ENCODE results near the gene ATP6V0D1. TPM values are rescaled to one million over a fixed set of nuclear protein-coding genes. Genes with fewer than 3 reads are reported as not detected.

Gene ATP6V0D1
- total RNA-seq, 6 donors from 2014 or later, result 69.1 to 221 (median 147) TPM

DNA sequence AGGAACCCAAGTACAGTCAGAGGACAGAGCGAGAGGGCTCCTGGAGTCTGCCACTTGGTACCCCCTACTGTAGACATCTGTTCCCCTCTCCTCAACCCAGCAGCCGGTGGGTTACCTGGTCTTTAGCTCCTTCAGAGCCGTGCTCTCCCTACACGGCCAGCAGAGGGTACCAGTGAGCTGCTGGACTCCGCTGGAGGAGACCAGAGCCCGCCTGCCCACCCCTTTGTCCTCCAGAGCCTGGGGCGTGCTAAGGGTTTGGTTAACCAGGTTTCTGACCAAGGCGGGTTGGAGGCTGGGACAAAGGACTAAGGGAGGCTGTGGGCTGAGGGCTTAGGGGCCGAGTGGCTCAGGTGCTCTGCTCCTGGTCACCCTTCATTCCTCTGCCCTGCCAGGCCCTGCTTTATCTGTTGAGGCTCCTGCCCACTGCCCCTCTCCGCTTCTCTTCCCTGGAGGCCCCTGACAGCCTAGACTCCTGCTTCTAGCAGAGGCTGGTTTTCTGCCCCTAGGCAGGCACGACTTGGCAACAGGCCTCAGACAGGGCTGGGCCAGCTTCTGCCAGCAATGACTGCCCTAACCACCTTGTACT lies 52.7 kb downstream of the ATP6V0D1 start:
- 46 to 49% methylated on average over 2 to 3 of the region's 11 CpGs for WGBS, 2 donors
- H3K9me3 ChIP-seq, result no peaks in the 10 kb centered on the region
- H3K27me3 ChIP-seq, result peaks cover 0 to 12% (median 4%) of the 10 kb centered on the region in 4 donors
- peaks cover 27 to 50% (median 41%) of the 10 kb centered on the region in 4 donors for H3K4me1 ChIP-seq
- DNase-seq, result peak in 1 of 2 donors; percentile 83
- ATAC-seq (ENCODE audit: low FRiP score in 2 of 2), result peak; percentile 77
- H3K36me3 ChIP-seq, result no peaks in the 10 kb centered on the region
- H3K27ac ChIP-seq, result no peak overlapping the region
- H3K4me3 ChIP-seq, result no peak overlapping the region
- TF ChIP-seq EP300 (IDR thresholded peaks at IDR 0.05), result no peak
- TF ChIP-seq, protein P1, sequence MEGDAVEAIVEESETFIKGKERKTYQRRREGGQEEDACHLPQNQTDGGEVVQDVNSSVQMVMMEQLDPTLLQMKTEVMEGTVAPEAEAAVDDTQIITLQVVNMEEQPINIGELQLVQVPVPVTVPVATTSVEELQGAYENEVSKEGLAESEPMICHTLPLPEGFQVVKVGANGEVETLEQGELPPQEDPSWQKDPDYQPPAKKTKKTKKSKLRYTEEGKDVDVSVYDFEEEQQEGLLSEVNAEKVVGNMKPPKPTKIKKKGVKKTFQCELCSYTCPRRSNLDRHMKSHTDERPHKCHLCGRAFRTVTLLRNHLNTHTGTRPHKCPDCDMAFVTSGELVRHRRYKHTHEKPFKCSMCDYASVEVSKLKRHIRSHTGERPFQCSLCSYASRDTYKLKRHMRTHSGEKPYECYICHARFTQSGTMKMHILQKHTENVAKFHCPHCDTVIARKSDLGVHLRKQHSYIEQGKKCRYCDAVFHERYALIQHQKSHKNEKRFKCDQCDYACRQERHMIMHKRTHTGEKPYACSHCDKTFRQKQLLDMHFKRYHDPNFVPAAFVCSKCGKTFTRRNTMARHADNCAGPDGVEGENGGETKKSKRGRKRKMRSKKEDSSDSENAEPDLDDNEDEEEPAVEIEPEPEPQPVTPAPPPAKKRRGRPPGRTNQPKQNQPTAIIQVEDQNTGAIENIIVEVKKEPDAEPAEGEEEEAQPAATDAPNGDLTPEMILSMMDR (IDR thresholded peaks at IDR 0.05), result peak; percentile 64 to 88 (median 76)
- TF ChIP-seq POLR2A (IDR thresholded peaks at IDR 0.05), result no peak

DNA sequence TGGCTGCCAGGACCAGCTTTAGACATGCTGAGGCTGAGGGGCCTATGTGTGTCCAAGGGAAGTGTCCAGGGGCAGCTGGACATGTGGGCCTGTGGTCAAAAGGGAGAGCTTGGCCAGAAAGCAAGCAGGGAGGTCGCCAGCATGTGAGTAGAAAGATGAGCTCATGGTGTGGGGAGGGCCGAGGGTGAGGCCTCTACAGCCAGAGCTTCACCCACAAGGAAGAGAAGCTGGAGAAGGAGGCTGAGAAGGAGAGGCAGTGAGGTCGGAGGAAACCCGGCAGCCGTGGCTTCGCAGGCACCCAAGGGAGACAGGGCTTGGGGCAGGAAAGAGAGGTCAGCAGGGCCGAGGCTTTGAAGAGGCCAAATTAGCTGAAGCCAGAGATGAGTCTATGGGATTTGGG lies 54.0 kb downstream of the ATP6V0D1 start:
- Histone ChIP-seq H3K36me3 (no peaks in the 10 kb centered on the region), H3K4me3 (no peak overlapping the region), H3K9me3 (no peaks in the 10 kb centered on the region), H3K4me1 (peaks cover 21 to 39% (median 34%) of the 10 kb centered on the region in 4 donors), H3K27ac (no peak overlapping the region), H3K27me3 (peaks cover 0 to 12% (median 4%) of the 10 kb centered on the region in 4 donors)
- ATAC-seq (ENCODE audit: low FRiP score in 2 of 2) (peak in 1 of 2 donors; percentile 54), DNase-seq (no peak)
- WGBS, 2 donors, result 81% methylated on average over 7 of the region's 7 CpGs
- TF ChIP-seq, protein P1 (IDR thresholded peaks at IDR 0.05), result no peak
- no peak for TF ChIP-seq POLR2A (IDR thresholded peaks at IDR 0.05)
- no peak for TF ChIP-seq EP300 (IDR thresholded peaks at IDR 0.05)
- TF ChIP-seq POLR2AphosphoS5 (IDR thresholded peaks at IDR 0.05), result no peak

GRCh38 chr16:67426022-67426421 lies 54.9 kb downstream of the ATP6V0D1 start:
- TF ChIP-seq, protein P1 (IDR thresholded peaks at IDR 0.05), result no peak
- no peak for TF ChIP-seq POLR2AphosphoS5 (IDR thresholded peaks at IDR 0.05)
- TF ChIP-seq POLR2A (IDR thresholded peaks at IDR 0.05), result no peak
- TF ChIP-seq EP300 (IDR thresholded peaks at IDR 0.05), result no peak
- 95 to 97% methylated on average over 4 to 7 of the region's 7 CpGs for WGBS, 2 donors
- H3K27me3 ChIP-seq, result peaks cover 0 to 12% (median 4%) of the 10 kb centered on the region in 4 donors

GRCh38 chr16:67425580-67425979 lies 55.4 kb downstream of the ATP6V0D1 start:
- Histone ChIP-seq H3K4me3 (no peak overlapping the region), H3K27ac (no peak overlapping the region), H3K4me1 (peaks cover 12 to 29% (median 22%) of the 10 kb centered on the region in 4 donors), H3K9me3 (no peaks in the 10 kb centered on the region), H3K36me3 (no peaks in the 10 kb centered on the region), H3K27me3 (peaks cover 0 to 12% (median 4%) of the 10 kb centered on the region in 4 donors)
- ATAC-seq (ENCODE audit: low FRiP score in 2 of 2) (no peak), DNase-seq (no peak)
- TF ChIP-seq POLR2A (IDR thresholded peaks at IDR 0.05) (no peak), EP300 (IDR thresholded peaks at IDR 0.05) (no peak)
- WGBS, 2 donors, result 81 to 85% methylated on average over 4 of the region's 4 CpGs

More at GRCh38 chr16:67426022-67426421, 54.9 kb downstream of the ATP6V0D1 start:
- H3K4me1 ChIP-seq, result peaks cover 14 to 33% (median 26%) of the 10 kb centered on the region in 4 donors
- H3K36me3 ChIP-seq, result no peaks in the 10 kb centered on the region
- no peak overlapping the region for H3K27ac ChIP-seq
- no peaks in the 10 kb centered on the region for H3K9me3 ChIP-seq
- no peak for DNase-seq
- no peak for ATAC-seq (ENCODE audit: low FRiP score in 2 of 2)
- no peak overlapping the region for H3K4me3 ChIP-seq

DNA sequence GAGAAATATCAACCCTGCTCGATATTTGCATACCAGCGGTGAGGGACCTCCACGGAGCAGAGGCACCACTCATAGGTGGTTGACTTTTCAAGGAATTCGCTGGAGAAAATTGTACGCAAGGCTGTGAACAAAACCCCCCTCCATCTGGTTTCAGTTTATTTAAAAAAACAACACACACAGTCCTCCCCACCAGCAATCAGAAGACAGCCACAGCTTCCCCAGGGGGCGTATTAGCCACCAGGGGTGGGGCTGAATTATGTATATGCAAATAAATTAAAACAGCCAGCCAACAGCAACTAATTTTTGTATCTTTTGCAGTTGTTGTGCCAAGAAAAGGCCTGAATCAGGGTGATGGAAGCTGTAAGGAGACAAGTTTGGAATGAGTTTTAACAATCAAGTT lies 55.9 kb downstream of the ATP6V0D1 start:
- no peak for TF ChIP-seq POLR2AphosphoS5 (IDR thresholded peaks at IDR 0.05)
- no peak for TF ChIP-seq EP300 (IDR thresholded peaks at IDR 0.05)
- TF ChIP-seq POLR2A (IDR thresholded peaks at IDR 0.05), result no peak
- TF ChIP-seq, protein P1 (IDR thresholded peaks at IDR 0.05), result no peak
- no peaks in the 10 kb centered on the region for H3K36me3 ChIP-seq
- no peak overlapping the region for H3K27ac ChIP-seq
- H3K9me3 ChIP-seq, result no peaks in the 10 kb centered on the region
- no peak for DNase-seq
- peaks cover 0 to 7% (median 2%) of the 10 kb centered on the region in 4 donors for H3K27me3 ChIP-seq
- H3K4me1 ChIP-seq, result peaks cover 7 to 23% (median 17%) of the 10 kb centered on the region in 4 donors
- WGBS, 2 donors, result 49 to 61% methylated on average over 6 of the region's 6 CpGs
- H3K4me3 ChIP-seq, result no peak overlapping the region
- no peak for ATAC-seq (ENCODE audit: low FRiP score in 2 of 2)

All from upper lobe of left lung (tissue), 6 donors.